ENCODE data around the gene HACD2.

GRCh38 chr3:123590685-123591450 is 6.0 kb upstream of the HACD2 start:
- no peak for TF ChIP-seq CTCF (conservative IDR thresholded peaks at IDR 0.05; ENCODE audit: low read depth, low read length)
- no peak for TF ChIP-seq EZH2phosphoT487 (IDR thresholded peaks at IDR 0.05; ENCODE audit: borderline replicate concordance, low read length)
